GM12878 (cell line): ENCODE results near the gene MSANTD3. TPM values are rescaled to one million over a fixed set of nuclear protein-coding genes. Genes with fewer than 3 reads are reported as not detected.

Experiments used
- ATAC-seq: fragments of 200-7000 bp; cut with Tn5 transposase; 3 replicates; pipeline ENCODE4 v1.9.1; 2020; ENCODE audit warnings: mild to moderate bottlenecking, moderate library complexity
- BruUV-seq: library from RNA; stranded (reverse); fragments of 400-500 nt; replicated peaks from 2 replicates; lab custom pipeline; 2021; lab: Mats Ljungman, UMichigan
- CTCF ChIA-PET: fragments of 300-600 bp; sonication (Branson Sonifier 250); formaldehyde crosslinking; extraction: SDS; loops from one replicate; lab custom pipeline; 2021; ENCODE audit warnings: inconsistent platforms; lab: Yijun Ruan, JAX
- POLR2A ChIA-PET: fragments of 350-600 bp; formaldehyde crosslinking; extraction: SDS; loops from one replicate; lab custom pipeline; 2021; ENCODE audit warnings: inconsistent platforms; lab: Charles Lee
- RAD21 ChIA-PET: fragments of 300-600 bp; sonication (Branson Sonifier 250); formaldehyde crosslinking; loops from one replicate; lab custom pipeline; 2023; ENCODE audit warnings: antibody characterized with exemption; ENCODE audit not compliant: unreplicated experiment; lab: Charles Lee
- SMC1A ChIA-PET: fragments of 300-600 bp; sonication (Branson Sonifier 250); formaldehyde crosslinking; loops from one replicate; lab custom pipeline; 2023; ENCODE audit not compliant: unreplicated experiment, uncharacterized antibody; lab: Charles Lee
- DNase-seq: peaks from one replicate; pipeline ENCODE4 v3.0.0-alpha.2; 2011; ENCODE audit warnings: low read depth, low spot score
- FAIRE-seq: peaks from 3 replicates; lab custom pipeline; 2011; peaks lifted over from hg19 to GRCh38; lab: Jason Lieb, UNC
- H2AFZ ChIP-seq: 2 replicates; pipeline ENCODE4 v1.6.0; 2011; ENCODE audit warnings: low read depth, low read length, control low read depth; ENCODE audit not compliant: control insufficient read depth
- H3K27ac ChIP-seq: 2 replicates; pipeline ENCODE4 v1.5.1; 2011; ENCODE audit warnings: control low read depth; ENCODE audit not compliant: control insufficient read depth, insufficient read depth
- H3K27me3 ChIP-seq, 2 experiments: replicated peaks in 1 of 2; 2 replicates each; pipeline versions ENCODE4 v1.6.0 to v1.6.1; 2011; ENCODE audit warnings: low read length in 1 of 2; ENCODE audit not compliant: control insufficient read depth in 2 of 2, insufficient read depth in 2 of 2
- H3K36me3 ChIP-seq, 2 experiments: 2 replicates each; pipeline ENCODE4 v1.5.1; 2011; ENCODE audit warnings: low read length in 1 of 2; ENCODE audit not compliant: control insufficient read depth in 2 of 2, insufficient read depth in 2 of 2
- H3K4me1 ChIP-seq: 2 replicates; pipeline ENCODE4 v1.6.1; 2011; ENCODE audit warnings: mild to moderate bottlenecking, low read length, moderate library complexity, mixed read lengths; ENCODE audit not compliant: control insufficient read depth, insufficient read depth
- H3K4me2 ChIP-seq: 2 replicates; pipeline ENCODE4 v1.6.0; 2011; ENCODE audit warnings: control low read depth; ENCODE audit not compliant: control insufficient read depth, insufficient read depth
- H3K4me3 ChIP-seq: fragments of 200-600 bp; sonication (generic); 2 replicates; pipeline ENCODE4 v1.5.1; 2016
- H3K79me2 ChIP-seq: 2 replicates; pipeline ENCODE4 v1.6.0; 2011; ENCODE audit warnings: low read length; ENCODE audit not compliant: control insufficient read depth, insufficient read depth
- H3K9ac ChIP-seq: 2 replicates; pipeline ENCODE4 v1.8.0; 2011; ENCODE audit warnings: low read length, control low read depth, mixed read lengths; ENCODE audit not compliant: control insufficient read depth, insufficient read depth
- H3K9me3 ChIP-seq: replicated peaks from 3 replicates; pipeline ENCODE4 v1.5.1; 2011; ENCODE audit warnings: mild to moderate bottlenecking, low read length; ENCODE audit not compliant: control insufficient read depth, insufficient read depth
- H4K20me1 ChIP-seq: 2 replicates; pipeline ENCODE4 v1.6.0; 2011; ENCODE audit not compliant: control insufficient read depth, insufficient read depth
- CHD2 ChIP-seq: IDR thresholded peaks from 2 replicates; pipeline ENCODE4 v1.6.1; 2011; ENCODE audit warnings: low read depth, low read length, improper control_type of control experiment, borderline replicate concordance
- ELK1 ChIP-seq: IDR thresholded peaks from 2 replicates; pipeline ENCODE4 v1.6.1; 2012; ENCODE audit warnings: low read depth, low read length, improper control_type of control experiment
- IRF4 ChIP-seq: IDR thresholded peaks from 2 replicates; pipeline ENCODE4 v1.6.1; 2011; ENCODE audit warnings: low read depth, low read length
- NR2C2 ChIP-seq: IDR thresholded peaks from 2 replicates; pipeline ENCODE4 v1.6.1; 2011; ENCODE audit warnings: borderline replicate concordance, low read depth; ENCODE audit not compliant: control insufficient read depth, insufficient read length
- PAX5 ChIP-seq: IDR thresholded peaks from 2 replicates; pipeline ENCODE4 v1.6.1; 2011; ENCODE audit warnings: low read depth, low read length, borderline replicate concordance
- RB1 ChIP-seq: fragments of 450-650 bp; formaldehyde crosslinking; IDR thresholded peaks from 2 replicates; pipeline ENCODE4 v1.6.1; 2017; ENCODE audit warnings: mild to moderate bottlenecking, borderline replicate concordance
- TARDBP ChIP-seq: IDR thresholded peaks from 2 replicates; pipeline ENCODE4 v1.6.1; 2016; ENCODE audit warnings: borderline replicate concordance
- TBL1XR1 ChIP-seq: IDR thresholded peaks from 2 replicates; pipeline ENCODE4 v1.6.1; 2012; ENCODE audit warnings: low read depth, low read length, improper control_type of control experiment
- TCF7 ChIP-seq: IDR thresholded peaks from 2 replicates; pipeline ENCODE4 v1.6.1; 2014; ENCODE audit warnings: antibody characterized with exemption, borderline replicate concordance
- WGBS: methylation state at CpG from one replicate; pipeline ENCODE4 v1.1.6; 2016; ENCODE audit warnings: low lambda C conversion rate; ENCODE audit not compliant: insufficient replicate concordance, insufficient coverage; ENCODE audit errors: missing lambda C conversion rate; 5-methylcytosine and 5-hydroxymethylcytosine counted together
- in situ Hi-C: fragments of 300-500 bp; cut with MboI; formaldehyde crosslinking; loops from 9 replicates; pipeline ENCODE4 v1.14.3; 2018; ENCODE audit warnings: mixed read lengths
- intact Hi-C: fragments of 100-400 bp; cut with micrococcal nuclease; formaldehyde crosslinking; loops from one replicate; pipeline ENCODE4 v1.14.2; 2022; ENCODE audit not compliant: unreplicated experiment
- polyA plus RNA-seq, 11 experiments: library from polyadenylated mRNA; depleted of rRNA in 4 of 11; unstranded in 6 of 11; stranded (reverse) in 5 of 11; fragments of >200 nt; fragmentation: Nextera tagmentation in 4 of 11; fragmentation: Illumina TruSeq in 1 of 11; extraction: Ambion mirVana in 4 of 11; extraction: Trizol in 1 of 11; gene quantifications; 1 replicate in 1 of 11; 2 replicates in 10 of 11; pipeline versions ENCODE4 v1.2.1 to v1.2.3, GENCODE V29; 2011 to 2016; ENCODE audit warnings: inconsistent platforms in 2 of 11, missing spikeins in 2 of 11, low read depth in 1 of 11
- total RNA-seq, 4 experiments: library from RNA; depleted of rRNA in 3 of 4; stranded (reverse); fragments of >200 nt in 3 of 4; fragmentation: Illumina TruSeq in 1 of 4; extraction: Trizol in 1 of 4; gene quantifications; 2 replicates each; pipeline versions ENCODE4 v1.2.1 to v1.2.3, GENCODE V29; 2013 to 2021

The MSANTD3 gene
- total and polyA plus RNA-seq, 10 of the 15 experiments (the other 5 are each of a cell fraction or from before 2014, with no cell fraction given), result 5.8 to 21.2 (median 14.7) TPM

- Histone ChIP-seq H4K20me1 (no peaks in the 10 kb centered on the region), H2AFZ (no peak overlapping the region), H3K4me2 (no peak overlapping the region), H3K4me3 (no peak overlapping the region), H3K9me3 (no peaks in the 10 kb centered on the region), H3K27me3 (no peaks in the 10 kb centered on the region), H3K79me2 (no peaks in the 10 kb centered on the region), H3K4me1 (no peaks in the 10 kb centered on the region), H3K27ac (no peak overlapping the region), H3K9ac (no peak overlapping the region), H3K36me3 (no peaks in the 10 kb centered on the region)
- ChIA-PET CTCF (interaction anchor here (1.4 kb wide), 1 partner anchor 15 kb away, joined by 3 read pairs; the partner anchor contains the start of gene MSANTD3), RAD21 (interaction anchor here (0.9 kb wide), 1 partner anchor 12 kb away, joined by 3 read pairs; no protein-coding TSS in a partner anchor), POLR2A (no interaction called here), SMC1A (no interaction called here)
- in situ Hi-C loops, result no loop called here
- no peak for FAIRE-seq
- DNase-seq, result no peak
- TF ChIP-seq IRF4 (no peak), RB1 (no peak), TARDBP (no peak), TBL1XR1 (no peak), ELK1 (no peak), PAX5 (no peak), CHD2 (no peak), TCF7 (no peak), NR2C2 (no peak)
- intact Hi-C loops, result no loop called here
- no TSS peak for BruUV-seq
- whole genome bisulfite sequencing, result 99% methylated on average over 19 of the region's 19 CpGs
- ATAC-seq, result no peak
These were observed 15.0 kb downstream of the MSANTD3 start for GRCh38 chr9:100441911-100442361.
